Neuron (in vitro differentiated cells): ENCODE results near the gene CTSK.
A peak's percentile ranks its signal among the peaks of the same experiment; 100 is the strongest.
"Not testable (repeated sequence)": the region's sequence is repeated elsewhere in the genome, so short reads cannot be mapped to it uniquely, and the experiment has no call there.

ENCODE experiments used
- H2AFZ ChIP-seq: one replicate; pipeline ENCODE4 v1.6.1; 2013; ENCODE audit warnings: low read depth, mild to moderate bottlenecking, inconsistent platforms, low read length, moderate library complexity
- H3K27me3 ChIP-seq: one replicate; pipeline ENCODE4 v1.6.1; 2013; ENCODE audit warnings: low read length; ENCODE audit not compliant: insufficient read depth
- H3K36me3 ChIP-seq: one replicate; pipeline ENCODE4 v1.6.1; 2013; ENCODE audit warnings: low read length; ENCODE audit not compliant: insufficient read depth
- H3K4me1 ChIP-seq: one replicate; pipeline ENCODE4 v1.6.1; 2013; ENCODE audit warnings: low read length; ENCODE audit not compliant: insufficient read depth
- H3K4me3 ChIP-seq: 2 replicates; pipeline ENCODE4 v1.5.1; 2013; ENCODE audit warnings: mild to moderate bottlenecking, low read length, moderate library complexity
- H3K9me3 ChIP-seq: one replicate; pipeline ENCODE4 v1.6.1; 2013; ENCODE audit warnings: low read length

Gene CTSK

GRCh38 chr1:150793778-150794177 is 14.3 kb downstream of the CTSK start:
- not testable (repeated sequence) for H3K4me3 ChIP-seq, H3K27me3 ChIP-seq, H3K9me3 ChIP-seq, H3K36me3 ChIP-seq, H2AFZ ChIP-seq
- peaks cover 10% of the 10 kb centered on the region for H3K4me1 ChIP-seq

GRCh38 chr1:150793221-150793620 is 14.8 kb downstream of the CTSK start:
- Histone ChIP-seq H3K4me3 (no peak overlapping the region), H3K36me3 (peaks cover 4% of the 10 kb centered on the region)

GRCh38 chr1:150791585-150791984 is 16.5 kb downstream of the CTSK start:
- H3K4me3 ChIP-seq = no peak overlapping the region
- H3K27me3 ChIP-seq = no peaks in the 10 kb centered on the region
- H2AFZ ChIP-seq = no peak overlapping the region
- peaks cover 4% of the 10 kb centered on the region for H3K36me3 ChIP-seq
- no peaks in the 10 kb centered on the region for H3K4me1 ChIP-seq
- H3K9me3 ChIP-seq = no peaks in the 10 kb centered on the region

More at GRCh38 chr1:150793221-150793620, 14.8 kb downstream of the CTSK start:
- H2AFZ ChIP-seq = no peak overlapping the region
- H3K27me3 ChIP-seq = no peaks in the 10 kb centered on the region
- H3K4me1 ChIP-seq = peaks cover 5% of the 10 kb centered on the region
- no peaks in the 10 kb centered on the region for H3K9me3 ChIP-seq

GRCh38 chr1:150789396-150789795 is 18.7 kb downstream of the CTSK start:
- H2AFZ ChIP-seq = no peak overlapping the region
- no peaks in the 10 kb centered on the region for H3K27me3 ChIP-seq
- H3K4me3 ChIP-seq = no peak overlapping the region
- no peaks in the 10 kb centered on the region for H3K9me3 ChIP-seq
- no peaks in the 10 kb centered on the region for H3K36me3 ChIP-seq
- H3K4me1 ChIP-seq = no peaks in the 10 kb centered on the region

GRCh38 chr1:150788946-150789345 is 19.1 kb downstream of the CTSK start:
- H3K4me3 ChIP-seq = no peak overlapping the region
- H3K36me3 ChIP-seq = no peaks in the 10 kb centered on the region
- H3K4me1 ChIP-seq = no peaks in the 10 kb centered on the region
- no peaks in the 10 kb centered on the region for H3K9me3 ChIP-seq
- H2AFZ ChIP-seq = no peak overlapping the region
- H3K27me3 ChIP-seq = no peaks in the 10 kb centered on the region

- Histone ChIP-seq H2AFZ (no peak overlapping the region), H3K4me3 (no peak overlapping the region), H3K9me3 (no peaks in the 10 kb centered on the region), H3K4me1 (no peaks in the 10 kb centered on the region), H3K36me3 (no peaks in the 10 kb centered on the region), H3K27me3 (no peaks in the 10 kb centered on the region)
These were observed 20.6 kb downstream of the CTSK start for GRCh38 chr1:150787455-150787854.

GRCh38 chr1:150780510-150780909 is 27.6 kb downstream of the CTSK start:
- H2AFZ ChIP-seq = no peak overlapping the region
- H3K4me1 ChIP-seq = no peaks in the 10 kb centered on the region
- no peaks in the 10 kb centered on the region for H3K27me3 ChIP-seq
- H3K4me3 ChIP-seq = no peak overlapping the region
- no peaks in the 10 kb centered on the region for H3K9me3 ChIP-seq
- no peaks in the 10 kb centered on the region for H3K36me3 ChIP-seq

GRCh38 chr1:150778409-150778808 is 29.7 kb downstream of the CTSK start:
- Histone ChIP-seq H3K4me3 (no peak overlapping the region), H3K4me1 (no peaks in the 10 kb centered on the region), H2AFZ (no peak overlapping the region), H3K27me3 (no peaks in the 10 kb centered on the region), H3K9me3 (no peaks in the 10 kb centered on the region), H3K36me3 (no peaks in the 10 kb centered on the region)

- no peaks in the 10 kb centered on the region for H3K27me3 ChIP-seq
- no peaks in the 10 kb centered on the region for H3K9me3 ChIP-seq
- H2AFZ ChIP-seq = no peak overlapping the region
- H3K4me3 ChIP-seq = no peak overlapping the region
- H3K36me3 ChIP-seq = no peaks in the 10 kb centered on the region
- H3K4me1 ChIP-seq = no peaks in the 10 kb centered on the region
These were observed 30.5 kb downstream of the CTSK start for GRCh38 chr1:150777544-150777943.

- H2AFZ ChIP-seq, H3K9me3 ChIP-seq, H3K27me3 ChIP-seq, H3K36me3 ChIP-seq, H3K4me1 ChIP-seq, H3K4me3 ChIP-seq: not testable (repeated sequence)
These were observed 32.0 kb downstream of the CTSK start for GRCh38 chr1:150775931-150776505.

- Histone ChIP-seq H3K4me1 (no peaks in the 10 kb centered on the region), H3K9me3 (no peaks in the 10 kb centered on the region), H3K27me3 (no peaks in the 10 kb centered on the region), H2AFZ (no peak overlapping the region), H3K4me3 (no peak overlapping the region), H3K36me3 (no peaks in the 10 kb centered on the region)
These were observed 32.8 kb downstream of the CTSK start for GRCh38 chr1:150775276-150775675.

GRCh38 chr1:150772326-150772725 is 35.7 kb downstream of the CTSK start:
- Histone ChIP-seq H3K27me3 (no peaks in the 10 kb centered on the region), H2AFZ (no peak overlapping the region), H3K36me3 (no peaks in the 10 kb centered on the region), H3K9me3 (no peaks in the 10 kb centered on the region), H3K4me3 (no peak overlapping the region), H3K4me1 (no peaks in the 10 kb centered on the region)

GRCh38 chr1:150767704-150768103 is 40.4 kb downstream of the CTSK start:
- H3K4me1 ChIP-seq, H2AFZ ChIP-seq, H3K4me3 ChIP-seq, H3K36me3 ChIP-seq, H3K27me3 ChIP-seq, H3K9me3 ChIP-seq: not testable (repeated sequence)

GRCh38 chr1:150765977-150766301 is 42.1 kb downstream of the CTSK start:
- not testable (repeated sequence) for H3K4me3 ChIP-seq, H3K27me3 ChIP-seq, H3K36me3 ChIP-seq, H3K4me1 ChIP-seq, H3K9me3 ChIP-seq
- H2AFZ ChIP-seq = peak overlapping the region; percentile 72
